DMS 273 treated with DMSO at 0.1 percent for 48 hours (cell line): ENCODE results near the gene RTBDN.
"Not testable (repeated sequence)": the region's sequence is repeated elsewhere in the genome, so short reads cannot be mapped to it uniquely, and the experiment has no call there.

Experiments
- DNase-seq: peaks from one replicate; lab custom pipeline; 2025; lab: John Stamatoyannopoulos, UW

RTBDN gene

DNA sequence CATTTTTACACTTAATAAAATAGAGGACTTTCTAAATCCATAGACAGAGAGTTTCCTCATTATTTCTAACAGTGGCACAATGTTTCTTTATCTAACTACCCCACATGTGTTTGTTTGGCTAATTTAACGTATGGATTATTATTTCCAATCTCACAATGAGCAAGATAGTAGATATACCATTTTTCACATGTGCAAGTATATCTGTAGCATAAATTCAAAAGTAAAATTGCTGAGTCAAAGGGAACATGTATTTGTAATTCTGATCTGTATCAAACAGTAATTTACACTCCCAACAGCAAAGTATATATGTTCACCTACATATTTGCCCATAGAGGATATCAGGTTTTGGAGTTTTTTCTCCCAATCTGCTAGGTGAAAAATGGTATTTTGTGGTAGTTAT is 22.3 kb upstream of the RTBDN start:
- no peak for DNase-seq

DNA sequence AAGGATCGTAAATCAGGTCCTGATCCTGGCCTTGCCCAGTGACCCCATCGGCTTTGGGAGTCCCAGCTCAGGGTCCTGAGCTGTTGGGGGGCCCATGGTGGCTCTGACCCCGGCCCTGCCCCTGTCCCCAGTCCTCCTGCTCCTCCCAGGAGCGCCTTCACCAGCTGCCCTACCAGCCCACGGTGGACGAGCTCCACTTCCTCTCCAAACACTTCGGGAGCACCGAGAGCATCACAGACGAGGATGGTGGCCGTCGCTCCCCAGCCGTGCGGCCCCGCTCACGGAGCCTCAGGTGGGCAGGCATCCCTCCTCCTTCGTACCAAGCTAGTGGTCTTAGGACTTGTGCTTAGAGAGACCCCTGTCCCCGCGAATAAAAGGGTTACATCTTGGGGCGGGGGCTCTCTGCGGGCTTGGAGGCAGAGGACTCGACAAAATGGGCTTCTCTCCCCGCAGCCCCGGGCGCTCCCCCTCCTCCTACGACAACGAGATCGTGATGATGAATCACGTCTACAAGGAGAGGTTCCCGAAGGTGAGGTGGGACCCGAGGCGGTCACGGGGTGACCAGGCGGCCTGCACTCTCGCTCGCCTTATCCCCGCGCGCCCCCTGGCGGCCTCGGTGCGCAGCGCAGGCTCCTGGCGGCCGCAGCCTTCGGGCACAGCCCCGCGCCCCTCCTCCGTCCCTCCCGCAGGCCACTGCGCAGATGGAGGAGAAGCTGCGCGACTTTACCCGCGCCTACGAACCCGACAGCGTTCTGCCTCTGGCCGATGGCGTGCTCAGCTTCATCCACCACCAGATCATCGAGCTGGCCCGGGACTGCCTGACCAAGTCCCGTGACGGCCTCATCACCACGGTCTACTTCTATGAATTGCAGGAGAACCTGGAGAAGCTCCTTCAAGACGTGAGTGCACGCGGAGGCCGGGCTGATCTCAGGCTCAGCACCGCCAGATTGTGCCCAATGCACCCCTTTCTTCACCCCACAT is 13.1 kb upstream of the RTBDN start:
- DNase-seq, result peak; percentile 45

DNA sequence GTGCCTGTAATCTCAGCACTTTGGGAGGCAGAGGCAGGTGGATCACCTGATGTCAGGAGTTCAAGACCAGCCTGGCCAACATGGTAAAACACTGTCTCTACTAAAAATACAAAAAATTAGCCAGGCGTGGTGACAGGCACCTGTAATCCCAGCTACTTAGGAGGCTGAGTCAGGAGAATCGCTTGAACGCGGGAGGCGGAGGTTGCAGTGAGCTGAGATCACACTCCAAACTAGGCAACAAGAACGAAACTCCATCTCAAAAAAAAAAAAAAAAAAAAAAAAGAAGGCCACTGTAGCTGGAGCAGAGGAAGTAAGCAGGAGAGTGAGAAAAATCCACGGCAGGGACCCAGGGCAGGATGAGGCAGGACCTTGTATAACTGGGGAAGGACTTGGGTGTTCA is 12.2 kb upstream of the RTBDN start:
- DNase-seq, result not testable (repeated sequence)

DNA sequence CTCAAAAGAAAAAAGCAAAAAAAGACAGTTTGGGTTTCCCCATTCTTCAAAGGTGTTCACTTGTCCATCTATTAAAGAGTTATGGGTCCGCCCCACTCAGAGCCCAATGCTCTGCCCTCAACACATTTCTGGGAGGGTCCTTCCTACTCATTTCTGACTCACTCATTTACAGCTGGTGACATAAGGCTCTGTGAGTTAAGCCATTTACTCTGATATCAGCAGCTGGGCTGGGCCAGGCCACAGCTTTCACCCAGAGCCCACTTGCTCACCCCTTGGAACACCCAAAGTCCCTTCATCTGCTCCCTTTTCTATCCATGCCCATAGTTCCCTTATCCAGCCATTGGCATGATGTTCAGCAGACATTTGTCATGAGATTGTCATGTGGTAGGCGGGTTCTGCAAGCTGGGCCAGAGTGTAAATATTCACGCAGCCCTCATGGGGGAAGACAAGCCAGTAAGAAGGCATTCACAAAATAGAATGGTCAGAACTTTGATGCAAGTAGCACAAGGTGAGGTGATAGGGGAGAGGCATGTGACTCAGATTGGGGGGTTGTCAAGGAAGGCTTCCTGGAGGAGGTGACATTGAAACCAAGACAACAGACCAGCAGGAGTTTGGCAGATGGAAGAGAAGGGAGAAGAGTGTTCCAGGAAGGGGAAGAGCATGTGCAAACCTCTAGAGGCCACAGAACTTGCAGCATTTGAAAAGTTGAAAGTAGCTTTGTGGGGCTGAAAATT is 9.8 kb upstream of the RTBDN start:
- no peak for DNase-seq

DNA sequence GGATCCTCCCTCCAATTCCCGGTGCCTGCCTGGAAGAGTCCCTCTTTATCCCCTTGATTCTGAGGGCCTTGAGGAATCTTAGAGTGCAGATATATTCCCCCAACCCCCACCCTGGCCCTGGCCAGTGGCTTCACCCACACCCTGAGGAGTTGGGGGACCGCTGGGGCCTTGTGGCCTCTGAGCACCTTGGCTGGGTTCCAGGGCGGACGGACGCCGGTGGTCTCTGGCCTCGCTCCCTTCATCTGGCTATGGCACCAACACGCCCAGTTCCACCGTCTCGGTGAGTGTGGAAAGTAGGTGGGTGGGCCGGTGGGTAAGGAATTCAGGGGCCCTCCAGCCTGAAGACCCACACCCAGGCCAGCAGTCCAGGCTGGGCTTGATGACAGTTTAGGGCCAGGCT is 8.9 kb upstream of the RTBDN start:
- no peak for DNase-seq

DNA sequence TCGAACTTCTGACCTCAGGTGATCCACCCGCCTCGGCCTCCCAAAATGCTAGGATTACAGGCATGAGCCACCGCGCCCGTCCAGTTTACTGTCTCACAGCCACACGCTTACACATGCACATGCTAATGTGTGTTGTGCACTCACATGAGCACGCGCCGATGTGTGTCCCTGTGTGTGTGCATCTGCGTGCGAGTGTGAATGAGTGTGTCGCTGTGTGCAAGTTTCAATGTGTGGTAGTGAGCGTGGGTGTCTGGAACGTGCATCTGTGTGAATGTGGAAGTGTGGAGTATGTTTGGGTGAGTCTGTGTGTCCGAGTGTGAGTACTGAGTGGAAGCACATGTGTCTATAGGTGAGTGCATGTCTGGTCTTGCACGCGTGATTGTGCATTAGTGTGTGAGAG is 8.1 kb upstream of the RTBDN start:
- DNase-seq, result no peak

DNA sequence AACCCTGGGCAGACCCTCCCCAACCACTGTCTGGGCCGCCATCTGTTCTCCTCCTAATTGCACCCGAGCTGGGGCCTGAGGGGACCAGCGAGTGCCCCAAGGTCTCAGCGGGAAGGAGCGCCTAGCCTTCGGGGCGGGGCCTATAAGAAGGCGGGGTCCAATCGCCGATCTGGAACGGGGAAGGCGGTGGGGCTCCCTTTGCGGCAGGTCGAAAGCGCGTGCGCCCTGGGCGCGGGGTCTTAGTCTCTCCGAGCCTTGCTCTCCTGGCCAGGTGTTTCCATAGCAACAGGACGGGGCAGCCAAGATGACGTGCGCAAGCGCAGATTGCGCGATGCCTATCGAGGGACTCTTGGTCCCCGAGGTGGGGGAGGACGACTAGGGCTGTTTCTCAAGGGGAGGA is 6.7 kb upstream of the RTBDN start:
- DNase-seq, result no peak

DNA sequence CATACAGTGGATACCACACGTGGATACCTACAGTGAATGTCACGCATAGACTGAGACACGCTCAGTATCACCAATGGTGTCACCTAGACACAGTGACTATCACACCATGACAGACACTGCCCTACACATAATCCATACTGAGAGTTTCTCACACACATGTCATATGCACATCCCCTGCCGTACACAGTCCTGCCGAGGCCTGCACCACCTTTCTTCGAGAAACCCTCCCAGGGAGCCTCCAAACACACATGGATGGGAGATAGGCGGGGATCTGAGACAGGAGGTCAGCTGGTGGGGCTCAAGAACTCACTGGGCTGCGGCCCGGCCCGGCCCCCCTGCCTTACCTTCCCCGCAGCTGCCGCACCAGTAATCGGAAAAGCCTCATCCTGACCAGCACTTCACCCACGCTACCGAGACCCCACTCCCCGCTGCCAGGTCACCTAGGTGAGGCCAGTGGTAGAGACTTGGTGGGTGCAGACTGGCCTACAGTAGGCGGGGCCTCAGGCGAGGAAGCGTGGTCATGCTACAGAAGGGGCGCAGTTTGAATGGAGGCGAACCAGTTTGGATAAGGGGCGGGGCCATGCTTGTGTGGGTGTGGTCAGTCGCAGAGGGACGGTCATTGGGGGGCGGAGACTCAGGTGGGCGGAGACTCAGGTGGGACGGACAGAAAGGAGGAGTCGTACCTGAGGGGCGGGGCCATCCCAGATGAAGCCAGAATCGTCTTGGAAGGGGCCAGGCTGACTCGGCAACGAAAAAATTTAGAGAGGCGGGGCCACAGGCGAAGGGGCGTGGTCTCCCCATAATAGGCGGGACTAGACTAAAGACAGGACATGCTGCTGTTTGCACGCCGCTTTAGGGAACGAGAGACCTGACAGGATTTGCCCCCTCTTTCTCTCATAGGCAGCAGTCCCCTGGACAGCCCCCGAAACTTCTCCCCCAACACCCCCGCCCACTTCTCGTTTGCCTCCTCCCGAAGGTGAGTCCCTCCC is 6.0 kb upstream of the RTBDN start:
- no peak for DNase-seq

DNA sequence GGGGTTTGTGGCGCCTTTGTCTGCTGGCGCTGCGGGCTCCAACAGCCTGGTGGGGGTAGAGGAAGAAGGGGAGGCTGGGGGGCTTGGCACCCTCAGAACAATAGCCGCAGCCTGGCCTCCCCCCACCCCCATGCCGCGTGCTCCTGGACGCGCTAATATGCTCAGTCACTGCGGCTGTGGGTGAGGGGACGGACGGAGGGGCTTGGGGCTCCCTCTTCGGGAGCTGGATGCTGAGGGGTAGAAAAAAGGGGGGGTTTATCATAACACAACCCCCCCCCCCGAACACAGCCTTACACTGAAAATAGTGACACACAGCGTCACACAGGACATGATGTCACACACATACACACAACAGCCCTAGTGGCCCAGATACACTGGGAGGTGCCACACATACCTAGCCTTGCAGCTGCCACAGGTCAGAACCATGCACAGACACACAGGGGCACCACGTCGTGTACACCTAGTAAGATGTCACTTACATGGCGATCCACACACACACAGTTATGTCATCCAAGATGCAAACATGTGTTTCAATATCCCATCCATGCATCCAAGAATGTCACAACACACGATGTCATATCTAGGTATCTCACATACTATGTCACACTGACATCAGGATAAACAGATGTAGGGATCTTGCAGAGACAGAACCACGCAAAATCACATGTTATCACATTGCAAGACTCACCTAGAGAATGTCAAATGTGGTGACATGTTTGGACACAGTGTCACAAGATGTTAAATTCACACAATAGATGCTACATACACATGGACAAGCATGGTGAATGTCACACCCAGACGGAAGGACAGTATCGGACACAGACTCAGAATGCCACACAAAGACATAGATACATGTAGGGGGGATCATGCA is 4.7 kb upstream of the RTBDN start:
- DNase-seq, result no peak

DNA sequence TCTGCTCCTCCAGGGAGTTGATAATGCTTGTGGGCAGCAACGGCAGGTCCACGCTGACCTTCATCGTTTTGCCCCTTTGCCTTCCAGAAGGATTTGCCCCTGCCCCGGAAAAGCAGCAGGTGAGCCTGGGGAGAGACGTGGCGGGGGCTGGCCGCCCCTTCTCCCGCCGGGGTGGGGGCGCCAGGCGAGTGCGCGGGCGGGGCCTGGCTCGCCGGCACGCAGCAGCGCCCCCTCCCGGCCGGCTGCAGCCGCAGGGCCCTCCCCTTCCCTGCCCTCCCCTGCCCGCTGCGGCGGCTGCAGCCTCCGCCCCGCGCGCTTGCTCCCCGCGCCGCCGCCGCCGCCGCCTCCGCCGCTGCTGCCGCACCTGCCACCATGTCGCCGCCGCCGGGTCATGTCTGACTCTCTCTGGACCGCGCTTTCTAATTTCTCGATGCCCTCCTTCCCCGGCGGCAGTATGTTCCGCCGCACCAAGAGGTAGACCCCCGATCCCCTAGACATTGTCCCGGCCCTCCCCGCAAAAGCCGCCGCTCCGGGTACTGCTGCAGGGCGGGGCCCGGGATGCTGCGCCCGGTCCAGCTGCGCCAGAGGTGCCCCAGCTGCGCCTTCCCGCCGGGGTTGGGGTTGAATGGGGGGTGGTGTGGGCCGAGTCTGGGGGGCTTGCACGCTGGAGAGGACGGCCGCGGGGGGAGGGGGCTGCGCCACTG is 4.0 kb upstream of the RTBDN start, which contains the start of gene MAST1:
Gene MAST1, plus strand, starts transcription at position 334 of the 704 bp plus-strand sequence. Its CDS starts 58 bp downstream, at position 392.
- DNase-seq, result no peak

DNA sequence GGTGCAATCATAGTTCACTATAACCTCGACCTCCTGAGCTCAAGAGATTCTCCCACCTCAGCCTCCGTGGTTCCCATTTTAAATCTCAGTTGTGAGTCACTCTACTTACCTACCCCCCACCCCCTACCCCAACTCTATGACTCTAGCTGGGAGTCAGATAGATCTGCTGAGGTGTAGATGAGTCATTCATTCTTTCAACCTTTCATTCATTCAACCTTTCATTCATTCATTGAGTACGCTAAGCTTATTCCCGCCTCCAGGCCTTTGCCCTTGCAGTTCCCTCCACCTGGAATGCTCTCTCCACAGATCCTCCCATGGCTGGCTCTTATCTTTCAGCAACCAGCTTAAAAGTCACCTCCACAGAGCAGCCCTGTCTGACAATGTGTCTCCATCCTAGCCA is 2.8 kb upstream of the RTBDN start:
- no peak for DNase-seq

DNA sequence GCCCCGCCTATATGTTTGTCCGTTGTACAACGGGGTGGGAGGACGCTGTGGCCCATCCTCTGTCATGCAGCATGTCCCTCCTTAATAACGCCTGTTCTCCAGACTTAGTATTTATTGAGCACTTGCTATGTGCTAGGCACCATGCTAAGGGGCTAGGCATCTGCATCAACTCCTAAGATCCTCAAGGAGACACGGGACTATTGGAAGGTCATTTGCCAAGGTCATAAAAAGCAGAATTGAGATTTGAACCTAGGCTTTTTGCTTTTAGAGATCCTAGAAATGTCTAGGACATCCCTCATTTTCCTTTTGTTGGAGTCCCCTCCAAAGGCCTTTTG is 2.1 kb upstream of the RTBDN start:
- no peak for DNase-seq

DNA sequence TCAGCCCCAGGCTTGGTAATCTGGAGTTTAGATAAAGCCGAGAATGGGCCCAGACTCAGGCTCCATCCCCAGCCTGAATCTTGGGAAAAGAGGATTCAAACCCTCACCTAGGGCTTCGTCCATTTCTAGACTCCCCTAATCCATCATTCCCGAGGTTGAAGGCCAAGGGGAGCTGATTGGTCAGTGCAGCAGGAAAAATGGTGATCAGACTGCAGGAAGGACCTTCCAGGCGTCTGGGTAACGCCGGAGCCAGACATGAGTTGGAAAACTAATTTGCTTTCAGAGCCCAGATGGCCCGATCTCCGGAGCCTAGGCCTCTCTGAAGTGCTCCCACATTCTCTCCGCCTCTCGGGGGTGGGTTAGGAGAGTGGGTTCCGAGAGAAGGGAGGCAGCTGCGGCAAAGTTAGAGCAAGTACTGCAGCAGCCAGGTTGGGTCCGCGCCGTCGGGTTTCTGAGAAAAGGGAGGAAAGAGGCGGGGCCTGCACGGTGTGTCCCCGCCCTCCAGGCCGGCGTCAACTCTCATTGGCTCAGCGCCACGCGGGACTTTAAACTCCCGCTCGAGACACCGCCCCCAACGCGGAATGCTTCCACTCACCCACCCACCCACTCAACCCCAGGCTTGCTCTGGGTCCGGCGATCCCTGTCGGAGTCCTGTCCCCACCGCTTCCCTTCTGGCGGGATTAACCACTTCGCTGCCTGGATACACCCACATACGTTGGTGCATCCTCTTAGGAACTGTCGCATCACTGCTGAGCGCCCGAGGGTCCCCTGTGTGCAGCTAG is 788 bp upstream of the RTBDN start:
- DNase-seq, result no peak

DNA sequence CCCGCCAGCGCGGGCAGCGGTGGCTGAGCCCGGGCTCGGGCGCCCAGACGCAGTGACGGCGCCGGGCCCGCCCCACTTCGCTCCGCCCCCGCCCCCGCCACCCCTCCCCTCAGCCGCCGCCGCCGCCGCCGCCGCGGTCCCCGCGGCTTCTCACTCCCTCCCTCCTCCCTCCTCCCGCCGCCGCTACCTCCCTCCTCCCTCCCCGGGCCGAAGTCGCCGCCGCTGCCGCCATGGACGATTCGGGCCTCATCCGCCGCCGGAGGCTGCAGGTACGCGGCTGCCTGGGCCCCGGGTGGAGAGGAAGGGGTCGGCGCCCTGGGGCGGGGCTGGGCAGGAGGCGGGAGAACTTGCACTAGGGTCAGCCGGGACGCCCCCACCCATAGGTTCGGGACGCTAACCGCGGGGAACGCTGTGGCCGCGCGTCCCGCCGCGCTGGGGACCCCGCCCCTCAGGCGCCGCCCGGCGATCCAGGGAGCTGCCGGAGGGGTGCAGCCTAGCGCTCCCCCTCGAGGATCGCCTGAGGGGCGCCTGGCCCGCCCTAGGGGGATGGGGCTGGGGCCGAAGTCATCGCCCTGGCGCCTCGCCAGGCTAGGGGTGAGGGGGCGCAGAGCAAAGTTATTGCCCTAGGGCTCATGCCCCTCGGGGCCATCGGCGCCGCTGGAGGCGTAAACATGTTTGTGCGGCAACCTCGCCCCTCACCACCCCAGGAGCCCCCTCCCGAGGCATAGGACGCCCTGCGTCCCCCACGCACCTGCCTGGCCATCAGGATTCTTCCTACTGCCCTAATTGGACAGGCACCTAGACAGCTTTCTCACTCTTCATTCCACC is 427 bp downstream of the RTBDN start:
- DNase-seq, result no peak

DNA sequence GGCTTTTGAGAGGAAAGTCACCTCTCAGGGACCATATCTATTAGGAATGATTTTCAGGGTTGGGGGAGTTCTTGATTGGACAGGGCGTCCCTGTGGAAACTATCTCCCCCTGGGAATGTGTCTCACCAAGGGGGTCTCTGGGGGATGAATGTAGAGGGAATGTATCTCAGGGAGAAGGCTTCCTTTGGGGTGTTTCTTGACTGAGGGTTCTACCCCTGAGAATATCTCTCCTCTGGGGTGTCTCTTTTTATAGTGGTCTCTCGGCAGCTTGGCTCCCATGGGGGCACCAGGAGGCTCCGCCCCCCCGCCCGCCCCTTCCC is 1.0 kb downstream of the RTBDN start:
- DNase-seq, result no peak

DNA sequence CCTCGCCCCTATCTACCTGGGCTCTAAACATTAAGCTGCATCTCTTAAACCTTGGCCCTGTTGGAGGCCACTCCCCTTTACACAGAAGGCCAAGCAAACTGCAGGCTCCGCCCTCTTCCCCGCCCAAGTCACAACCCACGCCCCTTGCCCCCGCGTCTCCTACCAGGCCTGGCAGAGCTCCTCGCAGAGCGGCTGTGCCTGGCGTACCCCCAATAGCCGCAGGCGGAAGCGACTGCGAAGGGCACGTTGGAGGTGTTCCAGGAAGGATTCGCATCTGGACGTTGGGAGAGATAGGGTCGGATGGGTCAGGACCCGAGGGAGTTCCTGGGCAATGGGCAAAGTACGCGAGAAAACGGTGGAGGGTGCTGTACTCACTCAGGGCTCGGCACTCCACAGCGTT is 5.9 kb downstream of the RTBDN start:
- peak; percentile 56 for DNase-seq

DNA sequence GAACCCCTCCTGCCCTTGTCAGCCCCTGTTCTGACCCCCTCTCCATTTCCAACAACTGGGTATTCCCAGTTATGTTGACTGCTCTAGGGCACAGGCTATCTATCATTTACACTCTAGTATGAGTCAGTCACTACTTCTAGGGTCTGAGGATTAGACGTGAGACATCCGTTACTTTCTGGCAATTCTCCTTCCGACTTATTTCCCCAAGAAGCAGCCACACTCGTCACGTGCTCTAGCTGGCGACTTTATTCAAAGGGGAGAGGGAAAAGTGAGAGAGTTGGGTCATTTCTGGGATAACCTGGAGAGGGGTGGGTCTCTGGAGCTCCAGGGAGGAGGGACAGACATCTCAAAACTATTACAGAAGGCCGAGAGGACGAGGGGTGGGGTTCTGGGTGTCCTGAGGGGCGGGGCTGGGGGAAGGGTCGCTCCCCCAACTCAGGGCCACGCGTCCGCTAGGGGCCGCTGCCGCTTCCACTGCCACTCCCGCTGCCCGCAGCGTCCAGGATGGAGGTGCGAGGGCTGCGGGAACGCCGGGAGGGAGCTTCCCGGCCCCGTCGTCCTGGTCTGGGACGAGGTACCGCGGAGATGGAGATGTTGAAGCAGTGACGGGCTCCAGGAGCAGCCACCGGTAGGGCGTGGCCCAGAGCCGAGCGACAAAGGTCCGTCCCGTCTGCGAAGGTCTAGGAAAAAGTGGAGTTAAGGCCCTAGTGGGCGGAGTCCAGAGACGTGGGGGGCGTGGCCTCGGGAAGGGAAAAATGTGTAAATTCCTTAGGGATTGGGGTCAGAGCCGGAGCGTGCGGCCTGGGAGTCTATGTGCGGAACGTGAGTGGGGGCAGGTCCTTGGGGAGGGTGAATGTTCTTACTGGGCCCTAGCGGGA is 8.9 kb downstream of the RTBDN start:
- no peak for DNase-seq

DNA sequence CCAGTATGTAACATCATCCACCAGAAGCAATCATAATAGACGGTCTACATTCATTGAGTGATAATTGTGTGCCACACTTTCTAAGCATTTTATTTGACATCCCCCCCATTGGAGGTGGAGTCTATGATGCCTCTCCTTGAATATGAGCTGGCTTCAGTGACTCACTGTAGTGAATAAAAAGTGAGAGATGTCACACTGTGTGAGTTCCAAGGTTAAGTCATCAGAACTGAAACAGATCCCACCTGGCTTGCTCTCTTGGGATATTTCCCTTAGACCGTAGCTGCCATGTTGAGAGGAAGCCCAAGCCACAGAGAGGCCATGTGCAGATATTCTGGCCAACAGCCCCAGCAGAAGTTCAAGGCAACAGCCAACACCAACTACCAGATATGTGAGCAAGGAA is 12.6 kb downstream of the RTBDN start:
- no peak for DNase-seq
